Transverse colon (tissue), 4 donors: ENCODE measurements around the gene CCDC121. TPM values are rescaled to one million over a fixed set of nuclear protein-coding genes. Genes with fewer than 3 reads are reported as not detected.

Experiments used
- DNase-seq: peaks from one replicate; pipeline ENCODE4 v3.0.0-alpha.2; 2019
- H3K27ac ChIP-seq, 4 donors: fragments of 200-600 bp; sonication (generic); 2 replicates each; pipeline ENCODE4 v1.5.1; 2016 to 2018; ENCODE audit warnings: inconsistent platforms in 4 of 4
- H3K27me3 ChIP-seq: fragments of 200-600 bp; sonication (generic); 2 replicates; pipeline ENCODE4 v1.5.1; 2017; ENCODE audit warnings: inconsistent platforms
- H3K36me3 ChIP-seq, 4 donors: fragments of 200-600 bp; sonication (generic); 2 replicates each; pipeline ENCODE4 v1.5.1; 2017 to 2019; ENCODE audit warnings: inconsistent platforms in 4 of 4
- H3K4me1 ChIP-seq, 4 donors: fragments of 200-600 bp; sonication (generic); 2 replicates each; pipeline ENCODE4 v1.5.1; 2017 to 2020; ENCODE audit warnings: inconsistent platforms in 4 of 4
- H3K4me3 ChIP-seq, 4 donors: fragments of 200-600 bp; sonication (generic); 1 replicate in 1 of 4; 2 replicates in 3 of 4; pipeline versions ENCODE4 v1.5.1 to v1.6.1; 2017 to 2019; ENCODE audit warnings: inconsistent platforms in 4 of 4
- H3K9me3 ChIP-seq, 2 donors: fragments of 200-600 bp; sonication (generic); 2 replicates each; pipeline ENCODE4 v1.5.1; 2017 to 2019; ENCODE audit warnings: inconsistent platforms in 2 of 2
- EP300 ChIP-seq: sonication (generic); formaldehyde crosslinking; IDR thresholded peaks from one replicate; pipeline ENCODE4 v1.6.1; 2017; ENCODE audit warnings: antibody characterized with exemption, low read depth
- POLR2A ChIP-seq: fragments of 450-650 bp; IDR thresholded peaks from one replicate; pipeline ENCODE4 v1.6.1; 2016; ENCODE audit warnings: antibody characterized with exemption, mild to moderate bottlenecking, moderate library complexity
- POLR2AphosphoS5 ChIP-seq, 3 donors: sonication (generic); formaldehyde crosslinking; IDR thresholded peaks; one replicate each; pipeline ENCODE4 v1.6.1; 2016; ENCODE audit warnings: antibody characterized with exemption in 3 of 3
- WGBS, 2 donors: methylation state at CpG; one replicate each; pipeline ENCODE4 v1.1.5; 2018; ENCODE audit warnings: low coverage in 1 of 2; 5-methylcytosine and 5-hydroxymethylcytosine counted together
- in situ Hi-C, 4 donors: fragments of 200-750 bp; cut with MboI; loops; one replicate each; pipeline versions ENCODE4 v1.15.0 to v1.15.1; 2017; ENCODE audit warnings: low sequenced_read_pairs in 3 of 4, low pct_ligation_motif_present in 1 of 4, low pct_unique_long_range_greater_than_20kb in 1 of 4
- intact Hi-C: fragments of 100-400 bp; cut with DNase I; formaldehyde crosslinking; loops from one replicate; pipeline ENCODE4 v1.15.1; 2023; ENCODE audit warnings: low total_unique reads
- total RNA-seq, 4 donors: library from RNA; depleted of rRNA; stranded (reverse); fragments of >200 nt; gene quantifications; one replicate each; pipeline ENCODE4 v1.1.0, GENCODE V29; 2016
- TF ChIP-seq, protein P1 (sequence below), 5 experiments: fragments of 200-600 bp in 3 of 5; fragments of 450-650 bp in 2 of 5; sonication (generic) in 3 of 5; IDR thresholded peaks; 1 replicate in 2 of 5; 2 replicates in 3 of 5; pipeline ENCODE4 v1.5.1; 2016 to 2017; ENCODE audit warnings: antibody characterized with exemption in 5 of 5, inconsistent platforms in 3 of 5, mild to moderate bottlenecking in 2 of 5, moderate library complexity in 1 of 5

CCDC121 gene
- total RNA-seq, 4 donors from 2014 or later, result 0.80 to 4.3 (median 3.8) TPM; not detected in 1

DNA sequence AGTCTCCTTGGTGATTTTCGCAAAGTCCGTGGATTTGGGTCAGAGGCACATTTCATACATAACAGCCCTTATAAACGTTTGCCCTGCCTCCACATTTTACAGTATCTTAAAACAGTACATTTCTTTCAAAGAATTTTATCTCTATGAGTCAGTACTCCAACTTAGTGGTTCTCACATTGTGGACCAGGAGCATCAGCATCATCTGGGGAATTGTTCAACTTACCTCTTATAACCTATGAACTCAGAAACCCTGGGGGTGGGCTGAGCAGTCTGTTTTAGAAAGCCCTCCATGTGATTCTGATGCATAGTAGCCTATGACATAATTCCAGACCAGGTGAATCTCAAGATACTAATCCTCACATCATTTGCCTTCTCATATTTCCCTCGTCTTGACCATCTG is 22.2 kb upstream of the CCDC121 start:
- no peak overlapping the region for H3K27ac ChIP-seq
- 79 to 81% methylated on average over 4 of the region's 4 CpGs for WGBS, 2 donors

DNA sequence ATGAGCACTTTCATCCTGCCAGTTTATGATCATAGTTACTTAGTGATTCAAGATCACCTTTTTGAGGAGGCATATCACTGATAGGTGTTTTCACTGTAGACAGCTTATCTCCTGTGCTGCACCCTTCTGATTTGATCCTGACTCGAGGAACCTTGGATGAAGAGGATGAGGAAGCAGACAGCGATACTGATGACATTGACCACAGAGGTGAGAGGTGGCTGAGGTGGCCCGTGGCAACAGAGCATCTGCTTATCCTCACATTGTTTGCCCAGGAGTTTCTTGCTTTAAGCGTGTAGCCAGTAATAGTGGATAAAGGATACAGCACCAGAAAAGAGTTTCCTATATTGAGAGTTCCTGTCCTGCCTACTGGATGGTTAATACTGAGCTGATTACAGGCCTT is 18.9 kb upstream of the CCDC121 start:
- Histone ChIP-seq H3K4me3 (no peak overlapping the region), H3K9me3 (no peaks in the 10 kb centered on the region), H3K27me3 (no peaks in the 10 kb centered on the region), H3K36me3 (peaks cover 0 to 59% (median 17%) of the 10 kb centered on the region in 4 donors), H3K27ac (no peak overlapping the region), H3K4me1 (no peaks in the 10 kb centered on the region)
- in situ Hi-C loops (no loop called here), intact Hi-C loops (no loop called here)
- 88 to 93% methylated on average over 3 to 4 of the region's 4 CpGs for WGBS, 2 donors
- TF ChIP-seq, protein P1, sequence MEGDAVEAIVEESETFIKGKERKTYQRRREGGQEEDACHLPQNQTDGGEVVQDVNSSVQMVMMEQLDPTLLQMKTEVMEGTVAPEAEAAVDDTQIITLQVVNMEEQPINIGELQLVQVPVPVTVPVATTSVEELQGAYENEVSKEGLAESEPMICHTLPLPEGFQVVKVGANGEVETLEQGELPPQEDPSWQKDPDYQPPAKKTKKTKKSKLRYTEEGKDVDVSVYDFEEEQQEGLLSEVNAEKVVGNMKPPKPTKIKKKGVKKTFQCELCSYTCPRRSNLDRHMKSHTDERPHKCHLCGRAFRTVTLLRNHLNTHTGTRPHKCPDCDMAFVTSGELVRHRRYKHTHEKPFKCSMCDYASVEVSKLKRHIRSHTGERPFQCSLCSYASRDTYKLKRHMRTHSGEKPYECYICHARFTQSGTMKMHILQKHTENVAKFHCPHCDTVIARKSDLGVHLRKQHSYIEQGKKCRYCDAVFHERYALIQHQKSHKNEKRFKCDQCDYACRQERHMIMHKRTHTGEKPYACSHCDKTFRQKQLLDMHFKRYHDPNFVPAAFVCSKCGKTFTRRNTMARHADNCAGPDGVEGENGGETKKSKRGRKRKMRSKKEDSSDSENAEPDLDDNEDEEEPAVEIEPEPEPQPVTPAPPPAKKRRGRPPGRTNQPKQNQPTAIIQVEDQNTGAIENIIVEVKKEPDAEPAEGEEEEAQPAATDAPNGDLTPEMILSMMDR (IDR thresholded peaks at IDR 0.05), result no peak
- TF ChIP-seq EP300 (no peak), POLR2A (no peak), POLR2AphosphoS5 (IDR thresholded peaks at IDR 0.05) (no peak)
- no peak for DNase-seq

More for the DNA sequence above, 22.2 kb upstream of the CCDC121 start:
- no peaks in the 10 kb centered on the region for H3K27me3 ChIP-seq
- no peaks in the 10 kb centered on the region for H3K4me1 ChIP-seq
- no peak overlapping the region for H3K4me3 ChIP-seq
- no peaks in the 10 kb centered on the region for H3K9me3 ChIP-seq
- intact Hi-C loops (no loop called here), in situ Hi-C loops (no loop called here)
- no peak for DNase-seq
- H3K36me3 ChIP-seq, result peaks cover 0 to 77% (median 30%) of the 10 kb centered on the region in 4 donors
- TF ChIP-seq, protein P1 (IDR thresholded peaks at IDR 0.05), result no peak
- no peak for TF ChIP-seq POLR2A
- no peak for TF ChIP-seq POLR2AphosphoS5 (IDR thresholded peaks at IDR 0.05)
- no peak for TF ChIP-seq EP300

DNA sequence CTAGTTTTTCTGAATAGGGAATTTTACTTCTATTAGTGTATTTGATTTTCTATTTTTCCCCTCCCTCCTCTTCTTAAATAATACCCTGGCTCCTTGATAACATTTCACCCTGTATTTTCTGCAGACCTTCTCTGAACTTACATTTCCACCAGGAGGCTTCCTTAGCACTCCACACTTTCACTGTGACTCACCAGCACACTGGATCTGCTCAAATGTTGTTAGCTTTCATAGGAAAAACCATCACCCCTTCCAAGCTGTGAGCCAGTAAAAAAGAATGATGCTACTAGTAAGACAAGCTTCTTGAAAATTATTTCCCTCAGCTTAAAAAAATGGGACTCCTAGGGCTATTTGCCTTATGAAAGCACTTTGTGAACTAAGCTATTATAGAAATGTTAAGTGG is 18.5 kb upstream of the CCDC121 start:
- in situ Hi-C loops, result no loop called here
- TF ChIP-seq POLR2AphosphoS5 (IDR thresholded peaks at IDR 0.05), result no peak
- no peak for TF ChIP-seq POLR2A
- no peak for TF ChIP-seq EP300
- TF ChIP-seq, protein P1 (IDR thresholded peaks at IDR 0.05), result no peak
- intact Hi-C loops, result no loop called here
- no peaks in the 10 kb centered on the region for H3K27me3 ChIP-seq
- DNase-seq, result no peak
- peaks cover 0 to 59% (median 19%) of the 10 kb centered on the region in 4 donors for H3K36me3 ChIP-seq
- no peaks in the 10 kb centered on the region for H3K4me1 ChIP-seq
- no peak overlapping the region for H3K27ac ChIP-seq
- no peaks in the 10 kb centered on the region for H3K9me3 ChIP-seq
- no peak overlapping the region for H3K4me3 ChIP-seq

DNA sequence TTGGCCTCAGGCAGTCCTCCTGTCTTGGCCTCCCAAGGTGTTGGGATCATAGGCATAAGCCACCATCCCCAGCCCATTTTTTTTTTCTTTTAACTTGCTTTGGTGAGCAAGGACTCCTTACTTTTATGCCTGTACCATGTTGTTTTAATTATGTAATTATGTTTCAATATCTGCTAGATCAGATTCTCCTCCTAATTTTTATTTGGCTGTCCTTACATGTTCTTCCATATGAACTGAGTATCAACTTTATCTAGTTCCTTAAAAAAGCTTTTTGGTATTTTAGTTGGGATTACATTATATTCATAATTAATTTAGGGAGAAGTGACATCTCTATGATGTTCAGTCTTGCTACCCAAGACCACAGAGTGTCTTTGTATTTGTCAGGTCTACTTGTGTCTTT is 16.4 kb upstream of the CCDC121 start:
- in situ Hi-C loops (no loop called here), intact Hi-C loops (no loop called here)
- Histone ChIP-seq H3K9me3 (no peaks in the 10 kb centered on the region), H3K36me3 (peaks cover 0 to 66% (median 26%) of the 10 kb centered on the region in 4 donors), H3K4me1 (no peaks in the 10 kb centered on the region), H3K27ac (no peak overlapping the region), H3K4me3 (no peak overlapping the region), H3K27me3 (no peaks in the 10 kb centered on the region)
- TF ChIP-seq EP300, result no peak
- TF ChIP-seq POLR2A, result no peak
- TF ChIP-seq POLR2AphosphoS5 (IDR thresholded peaks at IDR 0.05), result no peak
- TF ChIP-seq, protein P1 (IDR thresholded peaks at IDR 0.05), result no peak
- DNase-seq, result no peak
